Colonic mucosa (tissue), 4 donors: ENCODE results near the gene ZNF777. TPM values are rescaled to one million over a fixed set of nuclear protein-coding genes. Genes with fewer than 3 reads are reported as not detected.
"Not testable (repeated sequence)": the region's sequence is repeated elsewhere in the genome, so short reads cannot be mapped to it uniquely, and the experiment has no call there.

Experiments used
- DNase-seq: peaks from one replicate; pipeline ENCODE4 v3.0.0-alpha.2; 2020
- H3K27ac ChIP-seq: fragments of 200-600 bp; one replicate; pipeline ENCODE4 v1.8.0; 2021
- H3K27me3 ChIP-seq: fragments of 200-600 bp; one replicate; pipeline ENCODE4 v1.8.0; 2021
- H3K36me3 ChIP-seq: fragments of 200-600 bp; one replicate; pipeline ENCODE4 v1.8.0; 2021
- H3K4me1 ChIP-seq: fragments of 200-600 bp; one replicate; pipeline ENCODE4 v1.8.0; 2021; ENCODE audit warnings: mild to moderate bottlenecking
- H3K4me3 ChIP-seq: fragments of 200-600 bp; one replicate; pipeline ENCODE4 v1.8.0; 2021
- H3K9ac ChIP-seq, 2 donors: one replicate each; pipeline ENCODE4 v1.7.0; 2013; ENCODE audit warnings: control low read depth in 2 of 2, low read depth in 2 of 2, low read length in 2 of 2
- H3K9me3 ChIP-seq: fragments of 200-600 bp; one replicate; pipeline ENCODE4 v1.8.0; 2021
- CTCF ChIP-seq: fragments of 200-600 bp; IDR thresholded peaks from one replicate; pipeline ENCODE4 v1.8.0; 2022; ENCODE audit warnings: antibody characterized with exemption, mild to moderate bottlenecking
- intact Hi-C: fragments of 100-400 bp; cut with DNase I; formaldehyde crosslinking; loops from one replicate; pipeline ENCODE4 v1.14.1; 2022
- total RNA-seq, 2 donors: library from RNA; stranded (reverse); fragmentation: NEBNext Ultra II Directional in 1 of 2; extraction: Animal tissue kit (Norgen Biotek cat#: 25700) in 1 of 2; gene quantifications; one replicate each; pipeline ENCODE4 v1.2.1, GENCODE V29; 2021
- donor health status: healthy.
- donor health status: DM: no; HTN: no; CAD: no.
- donor health status: DM: no; HTN: no; CAD: no.

ZNF777 gene
- total RNA-seq, 2 donors from 2014 or later = 9.5 to 13.1 TPM

GRCh38 chr7:149404825-149405224 is 56.0 kb downstream of the ZNF777 start:
- DNase-seq = no peak
- Histone ChIP-seq H3K36me3 (no peaks in the 10 kb centered on the region), H3K9ac (no peak overlapping the region), H3K4me3 (no peak overlapping the region), H3K27me3 (no peaks in the 10 kb centered on the region), H3K9me3 (no peaks in the 10 kb centered on the region), H3K4me1 (no peaks in the 10 kb centered on the region), H3K27ac (no peak overlapping the region)
- TF ChIP-seq CTCF = no peak
- intact Hi-C loops = no loop called here

GRCh38 chr7:149404396-149404795 is 56.5 kb downstream of the ZNF777 start:
- no peaks in the 10 kb centered on the region for H3K4me1 ChIP-seq
- H3K27ac ChIP-seq = no peak overlapping the region
- no peak for DNase-seq
- no peak overlapping the region for H3K4me3 ChIP-seq
- H3K9ac ChIP-seq = no peak overlapping the region
- no peaks in the 10 kb centered on the region for H3K27me3 ChIP-seq
- TF ChIP-seq CTCF = no peak
- intact Hi-C loops = no loop called here
- no peaks in the 10 kb centered on the region for H3K36me3 ChIP-seq
- H3K9me3 ChIP-seq = no peaks in the 10 kb centered on the region

- H3K9ac ChIP-seq = no peak overlapping the region
- no peak for DNase-seq
- TF ChIP-seq CTCF = no peak
These were observed 62.6 kb downstream of the ZNF777 start for GRCh38 chr7:149398195-149398820.

GRCh38 chr7:149397470-149398043 is 63.3 kb downstream of the ZNF777 start:
- intact Hi-C loops = no loop called here
- no peaks in the 10 kb centered on the region for H3K36me3 ChIP-seq
- no peaks in the 10 kb centered on the region for H3K27me3 ChIP-seq
- H3K4me1 ChIP-seq = no peaks in the 10 kb centered on the region
- no peak for DNase-seq
- no peak overlapping the region for H3K27ac ChIP-seq
- no peak overlapping the region for H3K4me3 ChIP-seq
- no peaks in the 10 kb centered on the region for H3K9me3 ChIP-seq
- no peak for TF ChIP-seq CTCF
- H3K9ac ChIP-seq = no peak overlapping the region

More at GRCh38 chr7:149398195-149398820, 62.6 kb downstream of the ZNF777 start:
- H3K27ac ChIP-seq = no peak overlapping the region
- H3K27me3 ChIP-seq = no peaks in the 10 kb centered on the region
- H3K4me3 ChIP-seq = no peak overlapping the region
- H3K9me3 ChIP-seq = no peaks in the 10 kb centered on the region
- intact Hi-C loops = no loop called here
- H3K4me1 ChIP-seq = no peaks in the 10 kb centered on the region
- H3K36me3 ChIP-seq = no peaks in the 10 kb centered on the region

- intact Hi-C loops, H3K36me3 ChIP-seq, DNase-seq, H3K9me3 ChIP-seq, H3K27ac ChIP-seq, H3K4me1 ChIP-seq, H3K4me3 ChIP-seq, H3K9ac ChIP-seq, H3K27me3 ChIP-seq: not testable (repeated sequence)
These were observed 72.1 kb downstream of the ZNF777 start for GRCh38 chr7:149388550-149389335.

- H3K9ac ChIP-seq, DNase-seq, H3K4me3 ChIP-seq, intact Hi-C loops, H3K9me3 ChIP-seq, H3K36me3 ChIP-seq, H3K27ac ChIP-seq, H3K27me3 ChIP-seq, H3K4me1 ChIP-seq: not testable (repeated sequence)
These were observed 74.3 kb downstream of the ZNF777 start for GRCh38 chr7:149386514-149386913.
